Common myeloid progenitor, CD34-positive (primary cell): ENCODE measurements around the gene MC2R. TPM values are rescaled to one million over a fixed set of nuclear protein-coding genes. Genes with fewer than 3 reads are reported as not detected.

Source experiments
- CTCF ChIA-PET: fragments of 350-600 bp; sonication (Branson Sonifier 250); formaldehyde crosslinking; loops from one replicate; lab custom pipeline; 2021; ENCODE audit warnings: antibody characterized with exemption; lab: Charles Lee
- POLR2A ChIA-PET: fragments of 350-600 bp; sonication (Branson Sonifier 250); formaldehyde crosslinking; loops from one replicate; lab custom pipeline; 2021; ENCODE audit warnings: antibody characterized with exemption; lab: Charles Lee
- DNase-seq, 3 donors: peaks; one replicate each; pipeline versions ENCODE4 v3.0.0 to v3.0.0-alpha.2; 2013
- H3K27ac ChIP-seq, 2 experiments: 1 replicate in 1 of 2; 2 replicates in 1 of 2; pipeline ENCODE4 v1.7.0; 2013; ENCODE audit warnings: inconsistent platforms in 2 of 2, low read length in 2 of 2, mild to moderate bottlenecking in 2 of 2, low read depth in 1 of 2, moderate library complexity in 1 of 2; ENCODE audit not compliant: severe bottlenecking in 2 of 2, insufficient read depth in 1 of 2, poor library complexity in 1 of 2
- H3K27me3 ChIP-seq, 5 experiments: replicated peaks in 2 of 5; 1 replicate in 3 of 5; 2 replicates in 2 of 5; pipeline versions ENCODE4 v1.6.1 to v1.7.0; 2013; ENCODE audit warnings: low read length in 4 of 5, mild to moderate bottlenecking in 2 of 5, moderate library complexity in 2 of 5, inconsistent platforms in 1 of 5; ENCODE audit not compliant: insufficient read depth in 5 of 5, control insufficient read depth in 4 of 5
- H3K36me3 ChIP-seq, 4 experiments: 1 replicate in 2 of 4; 2 replicates in 2 of 4; pipeline versions ENCODE4 v1.6.1 to v1.7.0; 2013; ENCODE audit warnings: low read length in 3 of 4, control low read depth in 1 of 4, mild to moderate bottlenecking in 1 of 4; ENCODE audit not compliant: control insufficient read depth in 4 of 4, insufficient read depth in 4 of 4
- H3K4me1 ChIP-seq, 4 experiments: 1 replicate in 3 of 4; 2 replicates in 1 of 4; pipeline versions ENCODE4 v1.6.1 to v1.7.1; 2013; ENCODE audit warnings: low read length in 3 of 4, mild to moderate bottlenecking in 3 of 4, control low read depth in 1 of 4, inconsistent platforms in 1 of 4, moderate library complexity in 1 of 4; ENCODE audit not compliant: control insufficient read depth in 4 of 4, insufficient read depth in 4 of 4; ENCODE audit errors: control extremely low read depth in 1 of 4
- H3K4me3 ChIP-seq, 7 experiments: 1 replicate in 4 of 7; 2 replicates in 3 of 7; pipeline versions ENCODE4 v1.5.1 to v1.7.0; 2013; ENCODE audit warnings: mild to moderate bottlenecking in 7 of 7, low read length in 6 of 7, moderate library complexity in 6 of 7, inconsistent platforms in 2 of 7, low read depth in 2 of 7, control low read depth in 1 of 7; ENCODE audit not compliant: insufficient read depth in 4 of 7, control insufficient read depth in 1 of 7; ENCODE audit errors: extremely low read depth in 1 of 7
- H3K9me3 ChIP-seq, 5 experiments: 1 replicate in 4 of 5; 2 replicates in 1 of 5; pipeline versions ENCODE4 v1.6.1 to v1.7.1; 2013; ENCODE audit warnings: low read length in 4 of 5, mild to moderate bottlenecking in 2 of 5, inconsistent platforms in 1 of 5, low read depth in 1 of 5, moderate library complexity in 1 of 5; ENCODE audit not compliant: control insufficient read depth in 4 of 5, insufficient read depth in 2 of 5; ENCODE audit errors: control extremely low read depth in 1 of 5
- WGBS: methylation state at CpG from one replicate; pipeline ENCODE4 v1.1.5; 2013; ENCODE audit not compliant: insufficient coverage; 5-methylcytosine and 5-hydroxymethylcytosine counted together
- polyA plus RNA-seq: library from polyadenylated mRNA; unstranded; fragments of 120-200 nt; gene quantifications from one replicate; pipeline ENCODE4 v1.2.1, GENCODE V29; 2013

MC2R gene
- polyA plus RNA-seq: not detected

DNA sequence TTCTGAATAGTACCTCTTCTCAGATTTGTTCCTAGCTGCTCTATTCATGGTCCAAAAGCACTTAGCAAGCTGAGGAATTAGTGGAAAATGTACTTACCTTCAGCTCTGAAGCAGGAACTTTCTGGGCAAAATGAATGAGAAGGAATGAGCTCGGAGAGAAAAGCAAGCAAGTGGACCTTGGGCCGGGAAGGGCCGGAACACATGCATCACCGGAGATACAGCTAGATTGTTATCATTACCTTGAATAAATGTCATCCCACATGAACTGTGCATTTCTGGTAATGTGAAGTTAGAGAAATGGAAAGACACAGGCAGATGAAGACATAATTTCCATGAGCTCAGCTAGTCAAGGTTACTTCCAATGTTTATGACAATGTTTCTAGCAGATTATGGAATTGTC, at the start of gene MC2R:
Gene MC2R (minus strand): TSS at position 146 of the 400 bp plus-strand sequence. CDS start 30,018 bp downstream, outside the sequence.
- Histone ChIP-seq H3K9me3 (no peaks in the 10 kb centered on the region), H3K4me3 (no peak within 1 kb of the TSS), H3K36me3 (no peaks in the 10 kb centered on the region), H3K27ac (no peak within 1 kb of the TSS), H3K27me3 (no peaks in the 10 kb centered on the region), H3K4me1 (no peaks in the 10 kb centered on the region)
- ChIA-PET POLR2A (no interaction called here), CTCF (no interaction called here)
- DNase-seq: no peak
- WGBS: no CpG with 5 or more reads among the region's 4 CpGs

DNA sequence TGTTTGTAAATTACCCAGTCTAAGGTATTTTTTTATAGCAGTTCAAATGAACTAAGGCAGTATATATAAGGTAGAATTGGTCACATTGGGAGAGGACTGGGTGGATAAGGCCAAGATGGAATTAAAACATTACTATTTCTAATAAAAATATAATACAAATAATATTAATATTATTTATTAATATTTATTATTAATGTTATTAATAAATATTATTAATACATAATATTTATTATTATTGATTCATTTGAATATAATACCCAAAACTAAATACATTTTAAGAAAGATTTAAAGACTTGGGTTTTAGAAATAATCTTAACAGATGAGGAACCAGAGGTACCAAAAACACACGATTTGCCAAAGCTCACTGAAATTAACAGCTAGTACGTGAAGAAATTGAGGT, 30.5 kb upstream of the MC2R start:
- H3K9me3 ChIP-seq: peaks cover 0 to 1% (median 0%) of the 10 kb centered on the region in 5 experiments
- ChIA-PET CTCF (no interaction called here), POLR2A (no interaction called here)
- no peak overlapping the region for H3K4me3 ChIP-seq
- H3K4me1 ChIP-seq: no peaks in the 10 kb centered on the region
- no peak overlapping the region for H3K27ac ChIP-seq
- DNase-seq: no peak
- no peaks in the 10 kb centered on the region for H3K27me3 ChIP-seq
- H3K36me3 ChIP-seq: no peaks in the 10 kb centered on the region
- no CpG with 5 or more reads among the region's 2 CpGs for WGBS

DNA sequence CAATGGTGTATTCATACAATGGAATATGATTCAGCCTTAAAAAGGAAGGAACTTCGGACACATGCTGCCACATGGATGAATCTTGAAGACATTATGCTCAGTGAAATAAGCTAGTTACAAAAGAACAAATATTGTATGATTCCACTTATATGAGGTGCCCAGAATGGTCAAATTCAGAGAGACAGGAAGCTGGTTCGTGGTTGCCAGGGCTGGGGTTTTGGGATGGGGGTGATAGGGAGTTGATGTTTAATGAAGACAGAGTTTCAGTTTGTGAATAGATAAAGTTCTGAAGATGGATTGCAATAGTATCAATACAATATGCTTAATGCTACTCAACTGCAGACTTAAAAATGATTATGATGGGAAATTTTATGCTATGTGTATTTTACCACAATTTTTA, 28.0 kb upstream of the MC2R start:
- ChIA-PET POLR2A (no interaction called here), CTCF (no interaction called here)
- Histone ChIP-seq H3K4me1 (no peaks in the 10 kb centered on the region), H3K27me3 (peaks cover 0 to 3% (median 0%) of the 10 kb centered on the region in 5 experiments), H3K4me3 (no peak overlapping the region), H3K36me3 (no peaks in the 10 kb centered on the region), H3K27ac (no peak overlapping the region), H3K9me3 (peaks cover 0 to 1% (median 0%) of the 10 kb centered on the region in 5 experiments)
- no peak for DNase-seq
- WGBS: no CpG with 5 or more reads among the region's 2 CpGs

DNA sequence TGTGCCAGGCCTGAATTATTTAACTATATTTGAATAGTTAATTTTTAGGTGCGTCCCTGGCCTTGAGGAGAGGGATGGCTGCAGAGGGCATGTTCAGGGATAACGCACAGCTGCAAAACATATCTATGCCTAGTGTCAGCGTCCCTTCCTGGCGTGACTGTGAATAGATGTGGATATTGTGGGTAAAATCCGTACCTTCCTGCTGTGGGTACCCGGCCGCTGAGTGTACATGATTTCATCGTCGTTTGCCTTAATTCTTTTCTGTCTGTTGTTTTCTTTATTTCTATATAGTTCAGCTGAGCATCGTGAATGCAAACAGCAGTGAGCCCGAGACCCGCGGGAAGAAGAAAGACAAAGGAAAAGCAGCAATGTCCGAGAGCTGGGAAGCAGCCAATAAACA, 25.0 kb upstream of the MC2R start:
- WGBS: 92% methylated on average over 9 of the region's 14 CpGs
- POLR2A ChIA-PET: no interaction called here

GRCh38 chr18:13934676-13935075, 19.3 kb upstream of the MC2R start:
- H3K36me3 ChIP-seq: no peaks in the 10 kb centered on the region
- H3K27me3 ChIP-seq: peaks cover 0 to 3% (median 0%) of the 10 kb centered on the region in 5 experiments
- no peak overlapping the region for H3K4me3 ChIP-seq
- ChIA-PET CTCF (no interaction called here), POLR2A (no interaction called here)
- no peaks in the 10 kb centered on the region for H3K4me1 ChIP-seq
- WGBS: 88% methylated on average over 6 of the region's 6 CpGs
- no peak overlapping the region for H3K27ac ChIP-seq
- no peak for DNase-seq
- peaks cover 0 to 2% (median 0%) of the 10 kb centered on the region in 5 experiments for H3K9me3 ChIP-seq

More for the DNA sequence above, 25.0 kb upstream of the MC2R start:
- peaks cover 0 to 3% (median 0%) of the 10 kb centered on the region in 5 experiments for H3K27me3 ChIP-seq
- H3K27ac ChIP-seq: no peak overlapping the region
- no peaks in the 10 kb centered on the region for H3K36me3 ChIP-seq
- DNase-seq: no peak
- H3K4me1 ChIP-seq: no peaks in the 10 kb centered on the region
- no peak overlapping the region for H3K4me3 ChIP-seq
- CTCF ChIA-PET: no interaction called here
- H3K9me3 ChIP-seq: peaks cover 0 to 1% (median 0%) of the 10 kb centered on the region in 5 experiments

- Histone ChIP-seq H3K36me3 (no peaks in the 10 kb centered on the region), H3K27me3 (peaks cover 0 to 3% (median 0%) of the 10 kb centered on the region in 5 experiments), H3K9me3 (peaks cover 0 to 3% (median 0%) of the 10 kb centered on the region in 5 experiments), H3K4me3 (no peak overlapping the region), H3K27ac (no peak overlapping the region), H3K4me1 (no peaks in the 10 kb centered on the region)
- WGBS: 100% methylated on average over 2 of the region's 3 CpGs
- ChIA-PET POLR2A (no interaction called here), CTCF (no interaction called here)
- no peak for DNase-seq
These were observed 18.7 kb upstream of the MC2R start for GRCh38 chr18:13934058-13934457.

- Histone ChIP-seq H3K9me3 (peaks cover 0 to 6% (median 0%) of the 10 kb centered on the region in 5 experiments), H3K4me1 (no peaks in the 10 kb centered on the region), H3K4me3 (no peak overlapping the region), H3K27me3 (no peaks in the 10 kb centered on the region), H3K36me3 (no peaks in the 10 kb centered on the region), H3K27ac (no peak overlapping the region)
- 82% methylated on average over 6 of the region's 10 CpGs for WGBS
- no peak for DNase-seq
- ChIA-PET CTCF (no interaction called here), POLR2A (no interaction called here)
These were observed 17.1 kb upstream of the MC2R start for GRCh38 chr18:13932285-13933025.
